Measurements from ENCODE around the gene SLC3A2. TPM values are rescaled to one million over a fixed set of nuclear protein-coding genes. Genes with fewer than 3 reads are reported as not detected.
A peak's percentile ranks its signal among the peaks of the same experiment; 100 is the strongest.

Gene SLC3A2
- total and polyA plus RNA-seq, 2 of the 13 experiments (the other 11 are each of a cell fraction or from before 2014, with no cell fraction given) = 213 to 226 TPM

DNA sequence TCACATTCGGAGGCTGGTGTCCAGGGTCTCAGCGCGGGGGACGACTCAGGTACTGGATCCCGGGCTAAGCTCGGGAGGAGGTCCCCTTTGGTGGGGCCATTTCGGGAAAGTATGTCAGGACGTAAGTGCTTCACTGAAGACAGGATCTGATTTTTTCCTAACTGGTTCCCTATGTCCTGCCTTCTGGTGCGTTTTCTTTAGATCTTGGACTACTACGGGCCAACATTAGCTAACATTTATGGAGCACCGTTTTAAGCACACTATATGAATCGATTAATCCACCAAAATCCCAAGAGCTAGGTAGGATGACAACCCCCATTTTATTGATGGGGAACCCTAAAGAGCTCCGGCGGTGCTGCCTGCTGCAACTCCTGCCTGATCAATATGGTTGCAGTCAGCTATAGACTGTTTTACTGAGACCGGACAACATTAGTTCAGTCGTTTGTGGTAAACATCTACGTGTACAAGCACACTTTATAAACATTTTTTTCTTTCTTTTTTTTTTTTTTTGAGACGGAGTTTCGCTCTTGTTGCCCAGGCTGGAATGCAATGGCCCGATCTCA lies 24.3 kb upstream of the SLC3A2 start (continued):
- TF ChIP-seq, protein P1, sequence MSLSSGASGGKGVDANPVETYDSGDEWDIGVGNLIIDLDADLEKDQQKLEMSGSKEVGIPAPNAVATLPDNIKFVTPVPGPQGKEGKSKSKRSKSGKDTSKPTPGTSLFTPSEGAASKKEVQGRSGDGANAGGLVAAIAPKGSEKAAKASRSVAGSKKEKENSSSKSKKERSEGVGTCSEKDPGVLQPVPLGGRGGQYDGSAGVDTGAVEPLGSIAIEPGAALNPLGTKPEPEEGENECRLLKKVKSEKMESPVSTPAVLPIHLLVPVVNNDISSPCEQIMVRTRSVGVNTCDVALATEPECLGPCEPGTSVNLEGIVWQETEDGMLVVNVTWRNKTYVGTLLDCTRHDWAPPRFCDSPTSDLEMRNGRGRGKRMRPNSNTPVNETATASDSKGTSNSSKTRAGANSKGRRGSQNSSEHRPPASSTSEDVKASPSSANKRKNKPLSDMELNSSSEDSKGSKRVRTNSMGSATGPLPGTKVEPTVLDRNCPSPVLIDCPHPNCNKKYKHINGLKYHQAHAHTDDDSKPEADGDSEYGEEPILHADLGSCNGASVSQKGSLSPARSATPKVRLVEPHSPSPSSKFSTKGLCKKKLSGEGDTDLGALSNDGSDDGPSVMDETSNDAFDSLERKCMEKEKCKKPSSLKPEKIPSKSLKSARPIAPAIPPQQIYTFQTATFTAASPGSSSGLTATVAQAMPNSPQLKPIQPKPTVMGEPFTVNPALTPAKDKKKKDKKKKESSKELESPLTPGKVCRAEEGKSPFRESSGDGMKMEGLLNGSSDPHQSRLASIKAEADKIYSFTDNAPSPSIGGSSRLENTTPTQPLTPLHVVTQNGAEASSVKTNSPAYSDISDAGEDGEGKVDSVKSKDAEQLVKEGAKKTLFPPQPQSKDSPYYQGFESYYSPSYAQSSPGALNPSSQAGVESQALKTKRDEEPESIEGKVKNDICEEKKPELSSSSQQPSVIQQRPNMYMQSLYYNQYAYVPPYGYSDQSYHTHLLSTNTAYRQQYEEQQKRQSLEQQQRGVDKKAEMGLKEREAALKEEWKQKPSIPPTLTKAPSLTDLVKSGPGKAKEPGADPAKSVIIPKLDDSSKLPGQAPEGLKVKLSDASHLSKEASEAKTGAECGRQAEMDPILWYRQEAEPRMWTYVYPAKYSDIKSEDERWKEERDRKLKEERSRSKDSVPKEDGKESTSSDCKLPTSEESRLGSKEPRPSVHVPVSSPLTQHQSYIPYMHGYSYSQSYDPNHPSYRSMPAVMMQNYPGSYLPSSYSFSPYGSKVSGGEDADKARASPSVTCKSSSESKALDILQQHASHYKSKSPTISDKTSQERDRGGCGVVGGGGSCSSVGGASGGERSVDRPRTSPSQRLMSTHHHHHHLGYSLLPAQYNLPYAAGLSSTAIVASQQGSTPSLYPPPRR (CRISPR knock-in tag; IDR thresholded peaks at IDR 0.05; ENCODE audit: borderline replicate concordance) = no peak
- TF ChIP-seq GTF2F1 (IDR thresholded peaks at IDR 0.05; ENCODE audit: low read length) = no peak
- TF ChIP-seq, protein P2, sequence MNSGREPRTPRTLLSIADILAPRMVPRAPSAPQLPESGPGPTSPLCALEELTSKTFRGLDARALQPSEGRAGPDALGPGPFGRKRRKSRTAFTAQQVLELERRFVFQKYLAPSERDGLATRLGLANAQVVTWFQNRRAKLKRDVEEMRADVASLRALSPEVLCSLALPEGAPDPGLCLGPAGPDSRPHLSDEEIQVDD (CRISPR knock-in tag; IDR thresholded peaks at IDR 0.05; ENCODE audit: borderline replicate concordance) = no peak
- TF ChIP-seq, protein P3, sequence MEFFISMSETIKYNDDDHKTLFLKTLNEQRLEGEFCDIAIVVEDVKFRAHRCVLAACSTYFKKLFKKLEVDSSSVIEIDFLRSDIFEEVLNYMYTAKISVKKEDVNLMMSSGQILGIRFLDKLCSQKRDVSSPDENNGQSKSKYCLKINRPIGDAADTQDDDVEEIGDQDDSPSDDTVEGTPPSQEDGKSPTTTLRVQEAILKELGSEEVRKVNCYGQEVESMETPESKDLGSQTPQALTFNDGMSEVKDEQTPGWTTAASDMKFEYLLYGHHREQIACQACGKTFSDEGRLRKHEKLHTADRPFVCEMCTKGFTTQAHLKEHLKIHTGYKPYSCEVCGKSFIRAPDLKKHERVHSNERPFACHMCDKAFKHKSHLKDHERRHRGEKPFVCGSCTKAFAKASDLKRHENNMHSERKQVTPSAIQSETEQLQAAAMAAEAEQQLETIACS (CRISPR knock-in tag; IDR thresholded peaks at IDR 0.05) = no peak
- TF ChIP-seq, protein P4, sequence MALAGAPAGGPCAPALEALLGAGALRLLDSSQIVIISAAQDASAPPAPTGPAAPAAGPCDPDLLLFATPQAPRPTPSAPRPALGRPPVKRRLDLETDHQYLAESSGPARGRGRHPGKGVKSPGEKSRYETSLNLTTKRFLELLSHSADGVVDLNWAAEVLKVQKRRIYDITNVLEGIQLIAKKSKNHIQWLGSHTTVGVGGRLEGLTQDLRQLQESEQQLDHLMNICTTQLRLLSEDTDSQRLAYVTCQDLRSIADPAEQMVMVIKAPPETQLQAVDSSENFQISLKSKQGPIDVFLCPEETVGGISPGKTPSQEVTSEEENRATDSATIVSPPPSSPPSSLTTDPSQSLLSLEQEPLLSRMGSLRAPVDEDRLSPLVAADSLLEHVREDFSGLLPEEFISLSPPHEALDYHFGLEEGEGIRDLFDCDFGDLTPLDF (CRISPR knock-in tag; IDR thresholded peaks at IDR 0.05) = no peak
- TF ChIP-seq JUN (CRISPR knock-in tag; IDR thresholded peaks at IDR 0.05) = no peak
- TF ChIP-seq ZFX (CRISPR knock-in tag; IDR thresholded peaks at IDR 0.05; ENCODE audit: low read depth) = no peak
- no peak for TF ChIP-seq TAF1 (CRISPR knock-in tag; IDR thresholded peaks at IDR 0.05)
- TF ChIP-seq ZNF644 (CRISPR knock-in tag; IDR thresholded peaks at IDR 0.05; ENCODE audit: low read depth) = no peak
- no peak for TF ChIP-seq ZNF547 (CRISPR knock-in tag; IDR thresholded peaks at IDR 0.05)
- TF ChIP-seq NR1H2 (CRISPR knock-in tag; IDR thresholded peaks at IDR 0.05; ENCODE audit: borderline replicate concordance, low read depth) = 0 out of 2 replicates have a peak, but pooled peaks have one; percentile 76
- TF ChIP-seq, protein P5, sequence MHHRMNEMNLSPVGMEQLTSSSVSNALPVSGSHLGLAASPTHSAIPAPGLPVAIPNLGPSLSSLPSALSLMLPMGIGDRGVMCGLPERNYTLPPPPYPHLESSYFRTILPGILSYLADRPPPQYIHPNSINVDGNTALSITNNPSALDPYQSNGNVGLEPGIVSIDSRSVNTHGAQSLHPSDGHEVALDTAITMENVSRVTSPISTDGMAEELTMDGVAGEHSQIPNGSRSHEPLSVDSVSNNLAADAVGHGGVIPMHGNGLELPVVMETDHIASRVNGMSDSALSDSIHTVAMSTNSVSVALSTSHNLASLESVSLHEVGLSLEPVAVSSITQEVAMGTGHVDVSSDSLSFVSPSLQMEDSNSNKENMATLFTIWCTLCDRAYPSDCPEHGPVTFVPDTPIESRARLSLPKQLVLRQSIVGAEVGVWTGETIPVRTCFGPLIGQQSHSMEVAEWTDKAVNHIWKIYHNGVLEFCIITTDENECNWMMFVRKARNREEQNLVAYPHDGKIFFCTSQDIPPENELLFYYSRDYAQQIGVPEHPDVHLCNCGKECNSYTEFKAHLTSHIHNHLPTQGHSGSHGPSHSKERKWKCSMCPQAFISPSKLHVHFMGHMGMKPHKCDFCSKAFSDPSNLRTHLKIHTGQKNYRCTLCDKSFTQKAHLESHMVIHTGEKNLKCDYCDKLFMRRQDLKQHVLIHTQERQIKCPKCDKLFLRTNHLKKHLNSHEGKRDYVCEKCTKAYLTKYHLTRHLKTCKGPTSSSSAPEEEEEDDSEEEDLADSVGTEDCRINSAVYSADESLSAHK (CRISPR knock-in tag; IDR thresholded peaks at IDR 0.05; ENCODE audit: borderline replicate concordance) = no peak
- no peak for TF ChIP-seq ZNF225 (CRISPR knock-in tag; IDR thresholded peaks at IDR 0.05)
- no peak for TF ChIP-seq CHD2 (IDR thresholded peaks at IDR 0.05; ENCODE audit: low read depth, low read length)
- no peak for TF ChIP-seq CHCHD3 (CRISPR knock-in tag; IDR thresholded peaks at IDR 0.05)
- no peak for TF ChIP-seq POLR2AphosphoS2 (IDR thresholded peaks at IDR 0.05; ENCODE audit: low read depth, low read length)
- TF ChIP-seq TBP (CRISPR knock-in tag; IDR thresholded peaks at IDR 0.05) = no peak
- no peak for TF ChIP-seq BRCA1 (CRISPR knock-in tag; IDR thresholded peaks at IDR 0.05)
- TF ChIP-seq ZNF83 (CRISPR knock-in tag; IDR thresholded peaks at IDR 0.05; ENCODE audit: borderline replicate concordance) = no peak
- no peak; the same call in 1 of the 2 replicates for TF ChIP-seq ARNT2 (CRISPR knock-in tag; IDR thresholded peaks at IDR 0.05; ENCODE audit: low read depth)
- TF ChIP-seq ZEB1 (IDR thresholded peaks at IDR 0.05; ENCODE audit: insufficient replicate concordance, low read depth) = no peak
- no peak for TF ChIP-seq NCOA5 (CRISPR knock-in tag; IDR thresholded peaks at IDR 0.05)
